ENCODE data around the gene XRN2.

Gene XRN2

DNA sequence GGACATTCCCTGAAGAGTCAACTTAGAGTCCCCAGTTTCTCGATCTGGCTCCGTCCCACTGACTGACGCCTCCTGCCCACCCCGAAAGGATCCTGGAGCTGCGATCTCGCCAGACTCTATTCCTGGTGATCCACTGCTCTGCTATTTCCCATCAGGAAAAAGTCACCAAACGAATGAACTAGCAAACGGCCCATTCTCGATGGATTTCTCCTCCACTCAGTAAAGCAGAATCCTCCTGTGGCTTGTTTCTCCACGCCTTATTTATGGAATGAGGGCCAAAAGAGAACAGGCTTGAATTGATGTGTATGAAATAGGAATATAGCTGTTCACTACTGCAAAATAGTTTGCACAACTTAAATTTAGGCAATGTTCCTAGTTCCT lies 88.8 kb downstream of the XRN2 start:
- Mint-ChIP-seq H3K27ac (no peak overlapping the region), H3K4me1 (peaks cover 10% of the 10 kb centered on the region), H3K27me3 (ENCODE audit: low read depth) (peaks cover 80% of the 10 kb centered on the region), H3K4me3 (peak overlapping the region; percentile 16 to 71 (median 51)), H3K9me3 (no peaks in the 10 kb centered on the region), H3K36me3 (ENCODE audit: low read depth) (peaks cover 34% of the 10 kb centered on the region)
- TF ChIP-seq, protein P1, sequence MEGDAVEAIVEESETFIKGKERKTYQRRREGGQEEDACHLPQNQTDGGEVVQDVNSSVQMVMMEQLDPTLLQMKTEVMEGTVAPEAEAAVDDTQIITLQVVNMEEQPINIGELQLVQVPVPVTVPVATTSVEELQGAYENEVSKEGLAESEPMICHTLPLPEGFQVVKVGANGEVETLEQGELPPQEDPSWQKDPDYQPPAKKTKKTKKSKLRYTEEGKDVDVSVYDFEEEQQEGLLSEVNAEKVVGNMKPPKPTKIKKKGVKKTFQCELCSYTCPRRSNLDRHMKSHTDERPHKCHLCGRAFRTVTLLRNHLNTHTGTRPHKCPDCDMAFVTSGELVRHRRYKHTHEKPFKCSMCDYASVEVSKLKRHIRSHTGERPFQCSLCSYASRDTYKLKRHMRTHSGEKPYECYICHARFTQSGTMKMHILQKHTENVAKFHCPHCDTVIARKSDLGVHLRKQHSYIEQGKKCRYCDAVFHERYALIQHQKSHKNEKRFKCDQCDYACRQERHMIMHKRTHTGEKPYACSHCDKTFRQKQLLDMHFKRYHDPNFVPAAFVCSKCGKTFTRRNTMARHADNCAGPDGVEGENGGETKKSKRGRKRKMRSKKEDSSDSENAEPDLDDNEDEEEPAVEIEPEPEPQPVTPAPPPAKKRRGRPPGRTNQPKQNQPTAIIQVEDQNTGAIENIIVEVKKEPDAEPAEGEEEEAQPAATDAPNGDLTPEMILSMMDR (IDR thresholded peaks at IDR 0.05; ENCODE audit: unreplicated experiment in 3 of 3): no peak

DNA sequence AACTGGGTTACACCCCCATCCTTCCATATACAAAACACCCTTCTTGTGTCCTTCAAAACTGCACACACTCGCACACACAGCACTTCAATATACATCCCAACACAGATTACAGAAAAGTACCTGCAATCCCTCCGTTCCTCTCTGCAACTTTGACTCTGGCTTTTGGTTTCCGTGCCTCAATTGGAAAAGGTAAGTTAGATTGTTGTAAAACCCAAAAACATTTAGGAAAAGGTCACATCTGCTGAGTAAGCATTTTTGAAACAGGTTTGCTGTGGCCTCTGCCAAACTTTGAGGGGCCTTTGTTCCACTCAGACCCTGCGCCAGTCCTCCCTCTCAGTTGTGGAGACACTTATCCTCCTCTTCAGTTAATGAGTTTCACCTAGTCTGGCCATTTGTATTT lies 90.0 kb downstream of the XRN2 start:
- peaks cover 10% of the 10 kb centered on the region for H3K4me1 Mint-ChIP-seq
- H3K9me3 Mint-ChIP-seq: no peaks in the 10 kb centered on the region
- H3K27me3 Mint-ChIP-seq (ENCODE audit: low read depth): peaks cover 86% of the 10 kb centered on the region
- TF ChIP-seq, protein P1 (IDR thresholded peaks at IDR 0.05; ENCODE audit: unreplicated experiment in 3 of 3): no peak
- peaks cover 23% of the 10 kb centered on the region for H3K36me3 Mint-ChIP-seq (ENCODE audit: low read depth)
- no peak overlapping the region for H3K27ac Mint-ChIP-seq
- H3K4me3 Mint-ChIP-seq: no peak overlapping the region

DNA sequence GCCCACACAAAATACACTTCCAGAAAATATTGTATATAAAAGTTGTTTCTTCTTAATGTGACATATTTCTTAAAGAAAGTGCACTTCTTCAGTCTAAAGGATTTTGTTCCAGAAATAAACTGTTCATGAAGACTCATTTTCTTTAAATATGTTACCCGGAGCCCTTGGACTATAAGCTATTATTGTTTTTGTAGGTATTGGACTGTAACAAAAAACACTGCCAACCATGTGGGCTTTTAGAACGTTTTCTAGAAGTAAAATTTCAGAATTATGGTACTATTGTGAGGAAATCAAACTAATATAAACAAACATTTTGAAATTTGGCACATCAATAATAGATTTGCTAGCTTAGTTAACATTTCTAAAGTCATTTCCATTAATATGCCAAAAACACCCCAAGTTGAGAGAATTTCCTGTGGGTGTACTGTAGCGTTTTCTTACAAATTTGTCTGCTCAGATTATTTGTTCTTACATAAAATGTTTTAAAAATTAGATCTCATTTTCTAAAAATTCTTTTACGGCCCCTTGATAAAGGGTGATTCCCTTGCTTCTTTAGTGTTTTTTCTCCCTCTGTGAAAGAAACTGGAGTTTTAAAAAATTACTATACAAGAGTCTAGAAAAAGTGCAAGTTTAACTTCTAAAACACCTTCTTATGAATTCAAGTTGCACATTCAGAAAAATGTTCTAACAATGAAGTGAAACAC lies 90.8 kb downstream of the XRN2 start:
- Mint-ChIP-seq H3K4me3 (no peak overlapping the region), H3K27me3 (ENCODE audit: low read depth) (peaks cover 86% of the 10 kb centered on the region), H3K27ac (no peak overlapping the region), H3K36me3 (ENCODE audit: low read depth) (peaks cover 21% of the 10 kb centered on the region), H3K9me3 (no peaks in the 10 kb centered on the region), H3K4me1 (peaks cover 10% of the 10 kb centered on the region)
- TF ChIP-seq, protein P1 (IDR thresholded peaks at IDR 0.05; ENCODE audit: unreplicated experiment in 3 of 3): no peak

- Mint-ChIP-seq H3K4me1 (peaks cover 10% of the 10 kb centered on the region), H3K27ac (no peak overlapping the region), H3K9me3 (no peaks in the 10 kb centered on the region), H3K4me3 (no peak overlapping the region), H3K27me3 (ENCODE audit: low read depth) (peaks cover 88% of the 10 kb centered on the region), H3K36me3 (ENCODE audit: low read depth) (peaks cover 18% of the 10 kb centered on the region)
- TF ChIP-seq, protein P1 (IDR thresholded peaks at IDR 0.05; ENCODE audit: unreplicated experiment in 3 of 3): no peak
These were observed 91.4 kb downstream of the XRN2 start for GRCh38 chr20:21394551-21394950.

DNA sequence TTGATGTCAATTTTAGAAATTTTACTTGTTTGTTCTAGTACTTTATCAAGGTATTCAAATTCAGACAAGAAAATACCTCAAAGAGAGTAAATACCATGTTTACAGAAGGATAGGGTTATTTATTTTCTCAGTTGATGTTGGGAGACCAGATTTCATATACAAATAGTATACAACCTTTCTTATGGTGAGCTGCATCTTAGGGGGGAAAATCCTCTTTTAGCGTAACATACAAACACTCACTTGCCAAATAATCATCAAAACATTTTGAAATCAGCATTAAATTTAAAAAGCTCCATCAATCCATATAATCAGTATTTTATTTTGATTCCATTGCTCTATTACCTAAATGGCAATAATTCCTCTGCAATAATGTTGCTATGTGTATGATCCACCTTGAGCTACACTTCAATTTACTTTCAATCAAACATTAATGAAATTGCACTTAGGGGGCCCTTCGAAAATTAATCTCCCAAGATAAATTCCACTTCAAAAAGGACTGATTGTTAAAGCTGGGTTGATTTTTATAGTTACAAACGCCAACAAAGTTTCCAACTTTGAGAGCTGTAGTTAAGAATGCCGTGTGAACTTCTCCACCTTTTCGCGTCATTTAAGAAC lies 92.0 kb downstream of the XRN2 start:
- no peaks in the 10 kb centered on the region for H3K9me3 Mint-ChIP-seq
- no peak overlapping the region for H3K27ac Mint-ChIP-seq
- H3K4me1 Mint-ChIP-seq: peaks cover 10% of the 10 kb centered on the region
- peaks cover 90% of the 10 kb centered on the region for H3K27me3 Mint-ChIP-seq (ENCODE audit: low read depth)
- TF ChIP-seq, protein P1 (IDR thresholded peaks at IDR 0.05; ENCODE audit: unreplicated experiment in 3 of 3): no peak
- H3K4me3 Mint-ChIP-seq: peak overlapping the region in 2 of 3 experiments; percentile 15 to 20
- H3K36me3 Mint-ChIP-seq (ENCODE audit: low read depth): peaks cover 15% of the 10 kb centered on the region

Data from nephron (organoid).